ENCODE data around the gene SPINK1. TPM values are rescaled to one million over a fixed set of nuclear protein-coding genes. Genes with fewer than 3 reads are reported as not detected.

Gene SPINK1
- total and polyA plus RNA-seq, 4 donors, result 4.0 to 20.2 (median 15.0) TPM

DNA sequence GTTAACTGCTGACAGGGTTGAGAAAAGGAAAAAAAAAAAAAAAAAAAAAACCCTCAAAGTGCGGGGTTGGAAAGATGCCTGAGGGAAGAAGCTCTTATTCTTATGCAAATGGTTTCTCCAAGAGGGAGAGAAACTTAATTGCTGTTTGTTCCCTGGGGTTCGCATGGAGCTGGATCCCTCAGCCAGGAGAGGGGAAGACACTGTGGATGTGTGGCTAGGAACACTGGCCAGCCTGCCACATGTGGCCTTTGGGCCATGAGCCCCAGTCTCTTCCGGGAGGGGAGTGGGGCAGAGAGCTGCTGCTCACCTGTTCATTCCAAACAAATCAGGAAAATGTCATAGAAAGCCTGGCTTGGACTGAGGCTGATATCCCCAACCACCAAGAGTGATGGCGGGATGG, 37.6 kb upstream of the SPINK1 start:
- Histone ChIP-seq H3K27ac (ENCODE audit: low read depth in 1 of 2, low read length in 1 of 2) (no peak overlapping the region), H3K4me3 (no peak overlapping the region), H3K9me3 (ENCODE audit: control insufficient read depth in 4 of 4, insufficient read depth in 3 of 4, low read length in 3 of 4) (no peaks in the 10 kb centered on the region), H3K36me3 (ENCODE audit: control insufficient read depth in 4 of 4, insufficient read depth in 4 of 4, low read length in 4 of 4) (no peaks in the 10 kb centered on the region), H3K27me3 (ENCODE audit: control insufficient read depth in 3 of 3, insufficient read depth in 3 of 3, low read length in 2 of 3) (no peaks in the 10 kb centered on the region), H3K9ac (ENCODE audit: insufficient read depth in 1 of 2, low read length in 2 of 2) (no peak overlapping the region), H3K4me1 (ENCODE audit: control insufficient read depth in 5 of 5, insufficient read depth in 5 of 5, low read length in 5 of 5) (peaks cover 0 to 4% (median 2%) of the 10 kb centered on the region in 5 donors)
- 57 to 66% methylated on average over 4 of the region's 4 CpGs for WGBS, 2 donors
- no peak for TF ChIP-seq CTCF (IDR thresholded peaks at IDR 0.05; ENCODE audit: control extremely low read depth, extremely low read depth)
- ATAC-seq (ENCODE audit: insufficient read depth, low FRiP score) (no peak), DNase-seq (no peak)

GRCh38 chr5:147863454-147864158, 32.1 kb upstream of the SPINK1 start:
- peak in 2 of 3 donors; percentile 68 to 69 for DNase-seq
- no peak for ATAC-seq (ENCODE audit: insufficient read depth, low FRiP score)
- Histone ChIP-seq H3K9ac (ENCODE audit: insufficient read depth in 1 of 2, low read length in 2 of 2) (no peak overlapping the region), H3K27me3 (ENCODE audit: control insufficient read depth in 3 of 3, insufficient read depth in 3 of 3, low read length in 2 of 3) (no peaks in the 10 kb centered on the region), H3K36me3 (ENCODE audit: control insufficient read depth in 4 of 4, insufficient read depth in 4 of 4, low read length in 4 of 4) (no peaks in the 10 kb centered on the region), H3K9me3 (ENCODE audit: control insufficient read depth in 4 of 4, insufficient read depth in 3 of 4, low read length in 3 of 4) (no peaks in the 10 kb centered on the region), H3K4me3 (no peak overlapping the region), H3K27ac (ENCODE audit: low read depth in 1 of 2, low read length in 1 of 2) (no peak overlapping the region), H3K4me1 (ENCODE audit: control insufficient read depth in 5 of 5, insufficient read depth in 5 of 5, low read length in 5 of 5) (peaks cover 0 to 23% (median 3%) of the 10 kb centered on the region in 5 donors)
- no peak for TF ChIP-seq CTCF (IDR thresholded peaks at IDR 0.05; ENCODE audit: control extremely low read depth, extremely low read depth)
- 32 to 45% methylated on average over 3 of the region's 3 CpGs for WGBS, 2 donors

- no peaks in the 10 kb centered on the region for H3K27me3 ChIP-seq (ENCODE audit: control insufficient read depth in 3 of 3, insufficient read depth in 3 of 3, low read length in 2 of 3)
- no peaks in the 10 kb centered on the region for H3K9me3 ChIP-seq (ENCODE audit: control insufficient read depth in 4 of 4, insufficient read depth in 3 of 4, low read length in 3 of 4)
Observed at GRCh38 chr5:147860641-147861025, 29.2 kb upstream of the SPINK1 start.

More at GRCh38 chr5:147860641-147861025, 29.2 kb upstream of the SPINK1 start:
- Histone ChIP-seq H3K36me3 (ENCODE audit: control insufficient read depth in 4 of 4, insufficient read depth in 4 of 4, low read length in 4 of 4) (no peaks in the 10 kb centered on the region), H3K9ac (ENCODE audit: insufficient read depth in 1 of 2, low read length in 2 of 2) (no peak overlapping the region), H3K27ac (ENCODE audit: low read depth in 1 of 2, low read length in 1 of 2) (no peak overlapping the region), H3K4me1 (ENCODE audit: control insufficient read depth in 5 of 5, insufficient read depth in 5 of 5, low read length in 5 of 5) (peaks cover 0 to 23% (median 3%) of the 10 kb centered on the region in 5 donors), H3K4me3 (no peak overlapping the region)
- ATAC-seq (ENCODE audit: insufficient read depth, low FRiP score) (no peak), DNase-seq (peak in 1 of 3 donors; percentile 18)
- TF ChIP-seq CTCF (IDR thresholded peaks at IDR 0.05; ENCODE audit: control extremely low read depth, extremely low read depth), result no peak
- 52 to 70% methylated on average over 1 of the region's 1 CpG for WGBS, 2 donors
